Liver (tissue), 9 donors: ENCODE results near the gene UBE2K. TPM values are rescaled to one million over a fixed set of nuclear protein-coding genes. Genes with fewer than 3 reads are reported as not detected.
"Not testable (repeated sequence)": the region's sequence is repeated elsewhere in the genome, so short reads cannot be mapped to it uniquely, and the experiment has no call there.

Experiments
- DNase-seq: peaks from one replicate; pipeline ENCODE4 v3.0.0-alpha.2; 2017; ENCODE audit warnings: low spot score
- H3K27ac ChIP-seq, 2 donors: one replicate each; pipeline ENCODE4 v1.7.0; 2013; ENCODE audit warnings: inconsistent platforms in 2 of 2, low read length in 2 of 2, control low read depth in 1 of 2, low read depth in 1 of 2, mild to moderate bottlenecking in 1 of 2
- H3K27me3 ChIP-seq, 4 donors: one replicate each; pipeline versions ENCODE4 v1.6.1 to v1.7.0; 2013; ENCODE audit warnings: low read length in 3 of 4, inconsistent platforms in 1 of 4, mild to moderate bottlenecking in 1 of 4, moderate library complexity in 1 of 4; ENCODE audit not compliant: control insufficient read depth in 4 of 4, insufficient read depth in 4 of 4
- H3K36me3 ChIP-seq, 4 donors: one replicate each; pipeline versions ENCODE4 v1.6.1 to v1.7.0; 2013; ENCODE audit warnings: low read length in 3 of 4, mild to moderate bottlenecking in 3 of 4, low read depth in 1 of 4, moderate library complexity in 1 of 4; ENCODE audit not compliant: control insufficient read depth in 4 of 4, insufficient read depth in 3 of 4
- H3K4me1 ChIP-seq, 4 donors: one replicate each; pipeline versions ENCODE4 v1.6.1 to v1.7.0; 2013; ENCODE audit warnings: low read length in 3 of 4, mild to moderate bottlenecking in 3 of 4, moderate library complexity in 1 of 4; ENCODE audit not compliant: control insufficient read depth in 4 of 4, insufficient read depth in 4 of 4
- H3K4me3 ChIP-seq, 3 donors: one replicate each; pipeline versions ENCODE4 v1.6.1 to v1.7.0; 2013; ENCODE audit warnings: low read length in 3 of 3, control low read depth in 1 of 3, low read depth in 1 of 3, mild to moderate bottlenecking in 1 of 3
- H3K9ac ChIP-seq, 2 donors: one replicate each; pipeline ENCODE4 v1.7.0; 2013; ENCODE audit warnings: low read length in 2 of 2, mild to moderate bottlenecking in 2 of 2, moderate library complexity in 2 of 2, control low read depth in 1 of 2, low read depth in 1 of 2
- H3K9me3 ChIP-seq, 4 donors: one replicate each; pipeline versions ENCODE4 v1.6.1 to v1.7.0; 2013; ENCODE audit warnings: low read length in 3 of 4; ENCODE audit not compliant: control insufficient read depth in 4 of 4
- EGR1 ChIP-seq, 2 donors: IDR thresholded peaks; 2 replicates each; pipeline ENCODE4 v1.6.1; 2016 to 2018; ENCODE audit warnings: antibody characterized with exemption in 2 of 2, low read depth in 2 of 2
- FOXA1 ChIP-seq: IDR thresholded peaks from 2 replicates; pipeline ENCODE4 v1.6.1; 2016; ENCODE audit warnings: antibody characterized with exemption
- FOXA2 ChIP-seq: IDR thresholded peaks from 2 replicates; pipeline ENCODE4 v1.6.1; 2016; ENCODE audit warnings: antibody characterized with exemption
- GABPA ChIP-seq, 2 donors: IDR thresholded peaks in 1 of 2; conservative IDR thresholded peaks in 1 of 2; 2 replicates each; pipeline ENCODE4 v1.6.1; 2016; ENCODE audit warnings: antibody characterized with exemption in 2 of 2, mild to moderate bottlenecking in 1 of 2, moderate library complexity in 1 of 2
- HNF4A ChIP-seq, 2 donors: conservative IDR thresholded peaks; 2 replicates each; pipeline ENCODE4 v1.6.1; 2016; ENCODE audit warnings: antibody characterized with exemption in 2 of 2, mild to moderate bottlenecking in 2 of 2
- HNF4G ChIP-seq: IDR thresholded peaks from 2 replicates; pipeline ENCODE4 v1.6.1; 2016; ENCODE audit warnings: antibody characterized with exemption
- JUND ChIP-seq, 2 donors: IDR thresholded peaks; 2 replicates each; pipeline ENCODE4 v1.6.1; 2016; ENCODE audit warnings: antibody characterized with exemption in 2 of 2
- NR2F2 ChIP-seq: IDR thresholded peaks from 2 replicates; pipeline ENCODE4 v1.6.1; 2016; ENCODE audit warnings: antibody characterized with exemption
- RAD21 ChIP-seq, 2 donors: IDR thresholded peaks; 2 replicates each; pipeline ENCODE4 v1.6.1; 2016; ENCODE audit warnings: antibody characterized with exemption in 2 of 2, mild to moderate bottlenecking in 2 of 2
- REST ChIP-seq: IDR thresholded peaks from 2 replicates; pipeline ENCODE4 v1.6.1; 2016; ENCODE audit warnings: antibody characterized with exemption, mild to moderate bottlenecking
- RXRA ChIP-seq, 2 donors: IDR thresholded peaks; 2 replicates each; pipeline ENCODE4 v1.6.1; 2017 to 2018; ENCODE audit warnings: antibody characterized with exemption in 2 of 2, mild to moderate bottlenecking in 1 of 2
- SP1 ChIP-seq: IDR thresholded peaks from 2 replicates; pipeline ENCODE4 v1.6.1; 2018; ENCODE audit warnings: antibody characterized with exemption, mild to moderate bottlenecking
- TAF1 ChIP-seq: conservative IDR thresholded peaks from 2 replicates; pipeline ENCODE4 v1.6.1; 2016; ENCODE audit warnings: antibody characterized with exemption, mild to moderate bottlenecking
- YY1 ChIP-seq: IDR thresholded peaks from 2 replicates; pipeline ENCODE4 v1.6.1; 2016; ENCODE audit warnings: antibody characterized with exemption, mild to moderate bottlenecking
- WGBS: extraction: QIAGEN DNeasy Blood & Tissue Kit; methylation state at CpG from one replicate; pipeline ENCODE4 v1.1.7; 2013; 5-methylcytosine and 5-hydroxymethylcytosine counted together
- polyA plus RNA-seq, 2 donors: library from polyadenylated mRNA; stranded (reverse) in 1 of 2; unstranded in 1 of 2; fragments of 200-250 nt in 1 of 2; fragments of >200 nt in 1 of 2; fragmentation: Nextera tagmentation in 1 of 2; extraction: Ambion mirVana in 1 of 2; gene quantifications; one replicate each; pipeline versions ENCODE4 v1.2.1 to v1.2.3, GENCODE V29; 2013 to 2015
- total RNA-seq, 2 donors: library from RNA; depleted of rRNA; stranded (reverse); fragments of >200 nt; gene quantifications; one replicate each; pipeline ENCODE4 v1.2.3, GENCODE V29; 2014
- TF ChIP-seq, protein P1 (sequence below): fragments of 150-350 bp; IDR thresholded peaks from 2 replicates; pipeline ENCODE4 v1.5.1; 2017; ENCODE audit warnings: improper control_type of control experiment, low read depth, low read length; ENCODE audit not compliant: missing input control
- TF ChIP-seq, protein P2 (sequence below): IDR thresholded peaks from 2 replicates; pipeline ENCODE4 v1.6.1; 2016; ENCODE audit warnings: antibody characterized with exemption
- TF ChIP-seq, protein P3 (sequence below): IDR thresholded peaks from 2 replicates; pipeline ENCODE4 v1.6.1; 2016; ENCODE audit warnings: antibody characterized with exemption
- donor health status: healthy.
- donor health status: healthy.
- donor health status: healthy.
- donor health status: healthy.
- donor health status: healthy.

Gene UBE2K
- total and polyA plus RNA-seq, 4 donors = 21.5 to 45.3 (median 26.0) TPM

DNA sequence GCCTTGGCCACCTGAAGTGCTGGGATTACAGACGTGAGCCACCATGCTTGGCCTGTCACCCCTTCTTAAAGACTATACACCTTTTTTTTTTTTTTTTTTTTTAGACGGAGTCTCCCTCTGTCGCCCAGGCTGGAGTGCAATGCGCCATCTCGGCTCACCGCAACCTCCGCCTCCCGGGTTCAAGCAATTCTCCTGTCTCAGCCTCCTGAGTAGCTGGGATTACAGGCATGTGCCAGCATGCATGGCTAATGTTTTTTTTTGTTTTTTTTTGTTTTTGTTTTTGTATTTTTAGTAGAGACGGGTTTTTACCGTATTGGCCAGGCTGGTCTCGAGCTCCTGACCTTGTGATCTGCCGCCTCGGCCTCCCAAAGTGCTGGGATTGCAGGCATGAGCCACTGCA lies 6.9 kb downstream of the UBE2K start:
- H3K9ac ChIP-seq, DNase-seq, H3K9me3 ChIP-seq, H3K36me3 ChIP-seq, H3K4me3 ChIP-seq, H3K27ac ChIP-seq, H3K27me3 ChIP-seq: not testable (repeated sequence)
- H3K4me1 ChIP-seq = peaks cover 9 to 18% (median 14%) of the 10 kb centered on the region in 4 donors
- 98% methylated on average over 13 of the region's 13 CpGs for WGBS

- Histone ChIP-seq H3K36me3 (peaks cover 0 to 2% (median under 1%) of the 10 kb centered on the region in 4 donors), H3K9ac (no peak overlapping the region), H3K4me1 (peaks cover 5 to 13% (median 8%) of the 10 kb centered on the region in 4 donors), H3K27ac (no peak overlapping the region), H3K9me3 (no peaks in the 10 kb centered on the region), H3K4me3 (no peak overlapping the region), H3K27me3 (no peaks in the 10 kb centered on the region)
- TF ChIP-seq, protein P1, sequence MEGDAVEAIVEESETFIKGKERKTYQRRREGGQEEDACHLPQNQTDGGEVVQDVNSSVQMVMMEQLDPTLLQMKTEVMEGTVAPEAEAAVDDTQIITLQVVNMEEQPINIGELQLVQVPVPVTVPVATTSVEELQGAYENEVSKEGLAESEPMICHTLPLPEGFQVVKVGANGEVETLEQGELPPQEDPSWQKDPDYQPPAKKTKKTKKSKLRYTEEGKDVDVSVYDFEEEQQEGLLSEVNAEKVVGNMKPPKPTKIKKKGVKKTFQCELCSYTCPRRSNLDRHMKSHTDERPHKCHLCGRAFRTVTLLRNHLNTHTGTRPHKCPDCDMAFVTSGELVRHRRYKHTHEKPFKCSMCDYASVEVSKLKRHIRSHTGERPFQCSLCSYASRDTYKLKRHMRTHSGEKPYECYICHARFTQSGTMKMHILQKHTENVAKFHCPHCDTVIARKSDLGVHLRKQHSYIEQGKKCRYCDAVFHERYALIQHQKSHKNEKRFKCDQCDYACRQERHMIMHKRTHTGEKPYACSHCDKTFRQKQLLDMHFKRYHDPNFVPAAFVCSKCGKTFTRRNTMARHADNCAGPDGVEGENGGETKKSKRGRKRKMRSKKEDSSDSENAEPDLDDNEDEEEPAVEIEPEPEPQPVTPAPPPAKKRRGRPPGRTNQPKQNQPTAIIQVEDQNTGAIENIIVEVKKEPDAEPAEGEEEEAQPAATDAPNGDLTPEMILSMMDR = no peak
- TF ChIP-seq YY1 (peak; percentile 19), RXRA (IDR thresholded peaks at IDR 0.05) (no peak), HNF4G (no peak), SP1 (no peak)
- TF ChIP-seq, protein P2, sequence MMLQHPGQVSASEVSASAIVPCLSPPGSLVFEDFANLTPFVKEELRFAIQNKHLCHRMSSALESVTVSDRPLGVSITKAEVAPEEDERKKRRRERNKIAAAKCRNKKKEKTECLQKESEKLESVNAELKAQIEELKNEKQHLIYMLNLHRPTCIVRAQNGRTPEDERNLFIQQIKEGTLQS = no peak
- no peak for DNase-seq
- 79% methylated on average over 6 of the region's 6 CpGs for WGBS
Measured at GRCh38 chr4:39706334-39706733, 8.4 kb downstream of the UBE2K start.

DNA sequence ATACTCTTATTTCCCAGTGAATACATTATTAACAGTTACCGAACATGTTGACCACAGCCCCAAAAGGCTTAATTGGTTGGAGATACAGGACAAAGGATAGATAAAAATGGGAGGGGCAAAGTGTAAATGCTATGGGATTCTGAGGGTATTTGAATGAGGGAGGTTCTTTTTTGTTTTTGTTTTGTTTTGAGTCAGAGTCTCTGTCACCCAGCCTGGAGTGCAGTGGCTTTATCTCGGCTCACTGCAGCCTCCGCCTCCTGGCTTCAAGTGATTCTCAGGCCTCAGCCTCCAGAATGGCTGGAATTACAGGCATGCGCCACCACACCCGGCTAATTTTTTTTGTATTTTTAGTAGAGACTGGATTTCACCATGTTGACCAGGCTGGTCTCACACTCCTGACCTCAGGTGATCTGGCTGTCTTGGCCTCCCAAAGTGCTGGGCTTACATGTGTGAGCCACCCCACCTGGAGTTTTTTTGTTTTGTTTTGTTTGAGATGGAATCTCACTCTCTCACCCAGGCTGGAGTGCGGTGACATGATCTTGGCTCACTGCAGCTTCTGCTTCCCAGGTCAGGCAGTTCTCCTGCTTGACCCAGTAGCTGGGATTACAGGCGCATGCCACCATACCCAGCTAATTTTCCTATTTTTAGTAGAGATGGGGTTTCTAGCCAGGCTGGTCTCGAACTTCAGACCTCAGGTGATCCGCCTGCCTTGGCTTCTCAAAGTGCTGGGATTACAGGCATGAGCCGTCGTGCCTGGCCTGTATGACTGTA lies 9.0 kb downstream of the UBE2K start:
- H3K9ac ChIP-seq = no peak overlapping the region
- peaks cover 5 to 13% (median 8%) of the 10 kb centered on the region in 4 donors for H3K4me1 ChIP-seq
- H3K27me3 ChIP-seq = no peaks in the 10 kb centered on the region
- peaks cover 0 to 2% (median under 1%) of the 10 kb centered on the region in 4 donors for H3K36me3 ChIP-seq
- WGBS = 91% methylated on average over 11 of the region's 11 CpGs
- no peak for DNase-seq
- no peak overlapping the region for H3K4me3 ChIP-seq
- H3K9me3 ChIP-seq = no peaks in the 10 kb centered on the region
- H3K27ac ChIP-seq = no peak overlapping the region
- TF ChIP-seq GABPA (IDR thresholded peaks at IDR 0.05 in 1 of 2, conservative IDR thresholded peaks at IDR 0.05 in 1 of 2) = no peak
- TF ChIP-seq TAF1 = no peak
- TF ChIP-seq JUND (IDR thresholded peaks at IDR 0.05) = no peak
- TF ChIP-seq, protein P1 = no peak
- no peak for TF ChIP-seq RXRA (IDR thresholded peaks at IDR 0.05)
- TF ChIP-seq REST = no peak
- no peak for TF ChIP-seq FOXA1
- no peak for TF ChIP-seq RAD21 (IDR thresholded peaks at IDR 0.05)
- no peak for TF ChIP-seq FOXA2
- TF ChIP-seq, protein P2 = no peak
- TF ChIP-seq HNF4G = no peak
- no peak for TF ChIP-seq SP1
- TF ChIP-seq, protein P3, sequence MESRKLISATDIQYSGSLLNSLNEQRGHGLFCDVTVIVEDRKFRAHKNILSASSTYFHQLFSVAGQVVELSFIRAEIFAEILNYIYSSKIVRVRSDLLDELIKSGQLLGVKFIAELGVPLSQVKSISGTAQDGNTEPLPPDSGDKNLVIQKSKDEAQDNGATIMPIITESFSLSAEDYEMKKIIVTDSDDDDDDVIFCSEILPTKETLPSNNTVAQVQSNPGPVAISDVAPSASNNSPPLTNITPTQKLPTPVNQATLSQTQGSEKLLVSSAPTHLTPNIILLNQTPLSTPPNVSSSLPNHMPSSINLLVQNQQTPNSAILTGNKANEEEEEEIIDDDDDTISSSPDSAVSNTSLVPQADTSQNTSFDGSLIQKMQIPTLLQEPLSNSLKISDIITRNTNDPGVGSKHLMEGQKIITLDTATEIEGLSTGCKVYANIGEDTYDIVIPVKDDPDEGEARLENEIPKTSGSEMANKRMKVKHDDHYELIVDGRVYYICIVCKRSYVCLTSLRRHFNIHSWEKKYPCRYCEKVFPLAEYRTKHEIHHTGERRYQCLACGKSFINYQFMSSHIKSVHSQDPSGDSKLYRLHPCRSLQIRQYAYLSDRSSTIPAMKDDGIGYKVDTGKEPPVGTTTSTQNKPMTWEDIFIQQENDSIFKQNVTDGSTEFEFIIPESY = no peak
- TF ChIP-seq EGR1 (IDR thresholded peaks at IDR 0.05; ENCODE audit: low read depth in 2 of 2) = no peak
- TF ChIP-seq HNF4A (conservative IDR thresholded peaks at IDR 0.05) = no peak
- no peak for TF ChIP-seq NR2F2
